ENCODE results near the gene PPP6R1. TPM values are rescaled to one million over a fixed set of nuclear protein-coding genes. Genes with fewer than 3 reads are reported as not detected.

The PPP6R1 gene
- 30.5 and 31.7 TPM in 2 replicates for total RNA-seq

DNA sequence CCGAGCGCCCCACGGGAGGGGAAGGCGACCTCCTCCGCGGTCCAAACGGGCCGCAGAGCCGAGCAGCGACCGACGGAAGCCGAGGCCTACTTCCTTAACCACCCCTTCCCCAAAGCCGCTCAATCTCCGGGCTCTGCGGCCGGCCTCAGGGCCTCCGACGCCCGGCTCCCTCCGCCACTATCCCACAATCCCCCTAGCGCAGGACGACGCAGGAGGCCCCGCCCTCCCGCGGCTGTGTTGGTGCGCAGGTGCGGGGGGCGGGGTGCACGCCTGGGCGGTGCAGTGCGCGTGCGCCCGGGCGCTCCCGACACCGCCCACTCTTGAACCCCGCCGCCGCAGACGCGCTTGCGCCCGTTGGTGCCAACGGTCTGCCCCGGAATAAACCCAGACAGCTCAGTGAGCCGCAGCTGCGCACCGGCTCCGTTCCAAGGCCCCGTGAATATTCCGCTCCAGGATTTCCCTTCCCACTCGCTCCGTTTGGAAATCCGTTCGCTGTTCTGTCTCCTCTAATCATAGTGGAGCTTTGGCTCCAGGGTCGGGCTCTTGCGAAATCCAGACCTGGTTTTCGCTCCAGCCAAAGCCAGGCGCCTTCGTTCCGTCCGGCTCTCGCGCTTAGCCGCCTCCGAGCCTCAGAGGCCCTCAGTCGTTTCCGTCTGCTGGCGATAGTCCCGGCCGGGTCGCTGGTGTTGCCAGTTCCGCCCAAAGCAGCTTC lies at the start of gene PPP6R1:
Gene PPP6R1 (minus strand): TSS at position 190 of the 712 bp plus-strand sequence. CDS start 11,914 bp downstream, outside the sequence.

DNA sequence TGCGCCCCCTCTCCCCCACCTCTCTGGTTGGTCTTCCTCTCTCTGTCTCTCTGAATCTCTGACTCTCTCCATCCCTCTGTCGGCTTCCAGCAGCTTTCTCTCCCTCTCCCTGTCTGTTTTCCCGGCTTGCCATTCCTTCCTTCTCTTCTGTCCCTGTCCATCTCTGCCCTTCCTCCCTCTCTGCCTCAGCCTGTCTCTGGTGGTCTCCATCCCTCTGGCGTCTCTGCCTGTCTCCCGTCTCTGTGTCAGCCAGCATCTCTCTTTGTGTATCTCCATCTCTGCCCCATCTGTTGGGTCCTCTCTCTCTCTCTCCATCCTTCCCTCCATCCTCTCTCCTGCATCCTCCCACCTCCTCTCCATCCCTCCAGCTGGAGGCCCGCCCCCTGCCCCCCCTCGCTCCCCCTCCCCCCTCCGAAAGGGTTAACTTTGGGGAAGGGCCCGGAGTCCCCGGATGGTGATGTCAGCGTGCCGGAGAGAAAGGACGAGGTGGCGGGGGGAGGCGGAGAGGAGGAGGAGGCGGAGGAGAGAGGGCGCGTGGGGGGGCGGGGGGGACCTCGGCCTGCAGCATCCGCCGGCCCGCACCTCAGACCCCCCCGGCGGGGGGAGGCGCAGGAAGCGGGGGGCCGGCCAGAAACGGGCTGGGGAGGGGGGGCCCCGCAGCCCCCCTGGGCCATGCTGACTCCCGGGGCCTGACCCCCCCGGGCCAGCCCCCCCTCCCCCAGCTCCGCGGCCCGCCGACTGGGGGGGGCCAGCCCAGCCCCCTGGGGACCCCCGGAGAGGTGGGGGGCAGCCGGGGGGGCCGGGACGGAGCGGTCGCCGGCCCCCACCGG lies 24.9 kb upstream of the PPP6R1 start, which contains the start of gene BRSK1:
Gene BRSK1 (plus strand): TSS at position 450 of the 830 bp plus-strand sequence. CDS start 446 bp downstream, outside the sequence.

DNA sequence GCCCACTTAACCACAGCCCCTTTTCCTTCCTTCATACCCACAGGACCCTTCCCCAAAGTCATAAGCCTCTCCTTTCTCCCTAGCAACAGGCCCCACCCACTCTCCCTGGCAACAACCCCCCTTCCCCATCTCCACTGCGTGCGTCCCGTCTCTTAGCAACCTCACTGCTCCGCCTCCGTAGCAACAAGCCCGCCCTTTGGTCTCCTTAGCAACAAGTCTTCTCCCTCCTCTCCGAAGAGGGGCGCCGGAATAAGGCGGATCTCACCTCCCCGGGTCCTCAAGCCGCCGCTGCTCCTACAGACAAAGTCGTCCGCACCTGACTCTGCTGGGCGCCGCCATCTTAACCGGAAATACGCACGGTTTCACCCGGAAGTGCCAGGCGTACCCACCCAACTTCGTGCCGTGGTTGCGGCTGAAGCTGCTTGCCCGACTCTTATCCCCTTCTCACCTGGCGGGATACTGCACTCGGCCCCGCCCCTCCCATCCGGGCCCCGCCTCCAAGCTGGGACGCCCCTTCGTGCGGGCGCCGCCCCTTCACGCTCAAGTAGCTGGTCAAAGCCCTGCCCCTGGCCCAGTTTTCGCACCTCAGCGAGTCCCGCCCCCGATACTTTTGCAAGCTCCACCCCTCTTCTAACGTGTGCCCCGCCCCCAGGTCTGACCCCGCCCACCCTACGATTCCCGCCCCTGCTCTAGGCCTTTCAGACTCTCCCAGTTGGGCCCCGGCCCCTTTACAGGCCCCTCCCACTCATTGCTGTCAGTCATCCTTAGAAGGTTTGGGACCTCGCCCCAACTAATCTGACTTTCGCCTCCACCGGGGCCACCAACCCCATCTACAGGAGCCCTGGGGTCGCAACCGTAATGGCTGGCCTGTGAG lies 21.2 kb upstream of the PPP6R1 start, which contains the start of gene HSPBP1:
Gene HSPBP1 (minus strand): TSS at position 341 of the 874 bp plus-strand sequence. CDS start 502 bp downstream, outside the sequence.

GRCh38 chr19:55228403-55229031 lies 30.3 kb downstream of the PPP6R1 start, which contains the start of gene TMEM86B:
Gene TMEM86B, minus strand, starts transcription at chr19:55228763. Its CDS starts 22 bp downstream, at chr19:55228741.

GRCh38 chr19:55208880-55209692 lies 49.7 kb downstream of the PPP6R1 start, which contains the start of gene PTPRH:
Gene PTPRH, minus strand, starts transcription at chr19:55209501. Its CDS starts 68 bp downstream, at chr19:55209433.

Other genes with a start within 250 kb of the PPP6R1 start
- not detected in 2 replicates for gene GP6, start 220.8 kb downstream of the PPP6R1 start, total RNA-seq
- gene RDH13, start 195.9 kb downstream of the PPP6R1 start, total RNA-seq = 6.4 and 8.1 TPM in 2 replicates
- 0.60 and 2.5 TPM in 2 replicates for gene EPS8L1, start 183.1 kb downstream of the PPP6R1 start, total RNA-seq
- 71.1 and 98.8 TPM in 2 replicates for gene PPP1R12C, start 141.4 kb downstream of the PPP6R1 start, total RNA-seq
- 5.4 and 9.0 TPM in 2 replicates for gene TNNT1, start 109.8 kb downstream of the PPP6R1 start, total RNA-seq
- 0.58 TPM in 1 of 2 replicates, not detected in the other for gene TNNI3, start 101.3 kb downstream of the PPP6R1 start, total RNA-seq
- gene DNAAF3, start 92.4 kb downstream of the PPP6R1 start, total RNA-seq = 0.26 TPM in 1 of 2 replicates, not detected in the other
- gene SYT5, start 78.7 kb downstream of the PPP6R1 start, total RNA-seq = 0.26 TPM in 1 of 2 replicates, not detected in the other
- 7.0 and 9.4 TPM in 2 replicates for gene PTPRH, start 49.5 kb downstream of the PPP6R1 start, total RNA-seq
- 0.51 and 0.93 TPM in 2 replicates for gene TMEM86B, start 30.3 kb downstream of the PPP6R1 start, total RNA-seq
- gene HSPBP1, start 21.1 kb upstream of the PPP6R1 start, total RNA-seq = 26.7 and 37.5 TPM in 2 replicates
- gene BRSK1, start 25.0 kb upstream of the PPP6R1 start, total RNA-seq = 2.2 and 8.6 TPM in 2 replicates
- gene TMEM150B, start 66.3 kb upstream of the PPP6R1 start, total RNA-seq = not detected in 2 replicates
- 6.4 and 6.5 TPM in 2 replicates for gene KMT5C, start 80.9 kb upstream of the PPP6R1 start, total RNA-seq
- gene COX6B2, start 95.7 kb upstream of the PPP6R1 start, total RNA-seq = not detected in 2 replicates
- not detected in 2 replicates for gene GARIN5B, start 104.2 kb upstream of the PPP6R1 start, total RNA-seq
- gene IL11, start 111.4 kb upstream of the PPP6R1 start, total RNA-seq = 0.77 TPM in 1 of 2 replicates, not detected in the other
- 0.17 TPM in 1 of 2 replicates, not detected in the other for gene TMEM190, start 117.8 kb upstream of the PPP6R1 start, total RNA-seq
- 0.23 and 0.60 TPM in 2 replicates for gene TMEM238, start 125.3 kb upstream of the PPP6R1 start, total RNA-seq
- 452 and 1,009 TPM in 2 replicates for gene RPL28, start 126.9 kb upstream of the PPP6R1 start, total RNA-seq
- 42.2 and 50.1 TPM in 2 replicates for gene UBE2S, start 148.8 kb upstream of the PPP6R1 start, total RNA-seq
- gene SHISA7, start 184.3 kb upstream of the PPP6R1 start, total RNA-seq = not detected in 2 replicates
- gene ISOC2, start 202.6 kb upstream of the PPP6R1 start, total RNA-seq = 86.5 and 89.5 TPM in 2 replicates
- gene C19orf85, start 205.7 kb upstream of the PPP6R1 start, total RNA-seq = not detected in 2 replicates
- gene ZNF628, start 217.6 kb upstream of the PPP6R1 start, total RNA-seq = 1.9 and 4.2 TPM in 2 replicates
- gene NAT14, start 226.2 kb upstream of the PPP6R1 start, total RNA-seq = 16.6 and 25.1 TPM in 2 replicates
- gene SSC5D, start 229.4 kb upstream of the PPP6R1 start, total RNA-seq = 9.1 and 19.5 TPM in 2 replicates